Activated CD4-positive, alpha-beta memory T cell treated with anti-CD3 and anti-CD28 coated beads, Interleukin-2, amount 10 ng/mL, durations not matched to agents 7 days and 5 days (primary cell): ENCODE results near the gene OAT. TPM values are rescaled to one million over a fixed set of nuclear protein-coding genes. Genes with fewer than 3 reads are reported as not detected.

ENCODE experiments used
- CTCF ChIA-PET: fragments of 350-600 bp; sonication (Branson Sonifier 250); formaldehyde crosslinking; loops from one replicate; lab custom pipeline; 2021; ENCODE audit warnings: antibody characterized with exemption, inconsistent platforms; lab: Charles Lee
- POLR2A ChIA-PET: fragments of 350-600 bp; sonication (Branson Sonifier 250); formaldehyde crosslinking; loops from one replicate; lab custom pipeline; 2021; ENCODE audit warnings: antibody characterized with exemption; lab: Charles Lee
- DNase-seq: peaks from one replicate; pipeline ENCODE4 v3.0.0-alpha.2; 2020
- H3K27ac Mint-ChIP-seq: one replicate; pipeline ENCODE4 v1.8.0; 2021; ENCODE audit warnings: mild to moderate bottlenecking, mixed read lengths
- H3K27me3 Mint-ChIP-seq: one replicate; pipeline ENCODE4 v1.8.0; 2021; ENCODE audit warnings: mixed read lengths
- H3K36me3 Mint-ChIP-seq: one replicate; pipeline ENCODE4 v1.8.0; 2021; ENCODE audit warnings: low read depth, mixed read lengths
- H3K4me1 Mint-ChIP-seq: one replicate; pipeline ENCODE4 v1.8.0; 2021; ENCODE audit warnings: mixed read lengths
- H3K4me3 Mint-ChIP-seq: one replicate; pipeline ENCODE4 v1.8.0; 2021; ENCODE audit warnings: mild to moderate bottlenecking, mixed read lengths
- H3K9me3 Mint-ChIP-seq: one replicate; pipeline ENCODE4 v1.8.0; 2021; ENCODE audit warnings: mixed read lengths
- total RNA-seq, 2 experiments: library from RNA; stranded (reverse); gene quantifications; one replicate each; pipeline ENCODE4 v1.2.3, GENCODE V29; 2021

The OAT gene
- total RNA-seq, 2 experiments from 2014 or later: 20.7 to 21.3 TPM

DNA sequence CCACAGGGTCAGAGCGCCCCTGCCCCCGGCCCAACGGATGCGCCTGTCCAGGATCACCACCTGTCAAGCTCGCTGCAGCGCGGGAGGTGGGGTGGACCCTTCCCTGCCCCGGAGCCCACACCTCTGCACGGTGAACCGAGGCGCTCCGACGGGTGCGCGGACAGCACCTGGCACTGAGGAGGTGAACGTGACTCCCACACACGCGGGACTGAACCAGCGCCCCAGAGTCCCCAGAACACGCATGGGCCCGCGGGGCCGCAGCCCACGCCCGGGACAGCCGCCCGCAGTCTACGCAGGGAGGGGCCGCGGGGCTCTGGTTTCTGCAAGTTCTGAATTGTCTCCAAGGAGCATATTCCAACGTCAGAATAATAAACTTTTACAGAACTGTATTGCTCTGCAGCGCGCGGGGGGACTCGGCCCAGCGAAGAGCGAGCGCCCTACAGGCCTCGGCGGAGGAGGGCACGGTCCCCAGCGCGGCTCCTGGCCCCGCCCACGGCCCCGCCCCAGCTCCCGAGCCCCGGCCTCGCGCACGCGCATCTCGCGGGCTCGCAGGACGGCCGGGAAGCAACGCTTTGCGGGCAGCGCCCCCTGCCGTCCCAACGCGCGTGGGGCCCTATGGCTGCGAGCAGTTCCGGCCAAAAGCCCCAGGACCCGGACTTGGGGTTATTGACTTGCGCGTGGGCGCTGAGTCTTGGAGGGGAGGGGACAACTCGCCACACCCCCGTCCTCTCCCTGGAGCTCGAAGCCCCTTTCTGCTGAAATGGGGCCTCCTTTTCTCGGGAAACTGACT, 29.7 kb downstream of the OAT start:
- Mint-ChIP-seq H3K27ac (no peak overlapping the region), H3K4me1 (peaks cover 1% of the 10 kb centered on the region), H3K27me3 (no peaks in the 10 kb centered on the region), H3K36me3 (no peaks in the 10 kb centered on the region), H3K9me3 (no peaks in the 10 kb centered on the region), H3K4me3 (no peak overlapping the region)
- POLR2A ChIA-PET: interaction anchor here (1.6 kb wide), 1 partner anchor 394 kb away, joined by 5 read pairs; no protein-coding TSS in a partner anchor
- DNase-seq: peak; percentile 93
- CTCF ChIA-PET: interaction anchor here (0.6 to 4.6 kb wide), 68 partner anchors 8 to 806 kb away, joined by 3 to 164 read pairs (median 4); partner anchors contain the start of gene OAT

DNA sequence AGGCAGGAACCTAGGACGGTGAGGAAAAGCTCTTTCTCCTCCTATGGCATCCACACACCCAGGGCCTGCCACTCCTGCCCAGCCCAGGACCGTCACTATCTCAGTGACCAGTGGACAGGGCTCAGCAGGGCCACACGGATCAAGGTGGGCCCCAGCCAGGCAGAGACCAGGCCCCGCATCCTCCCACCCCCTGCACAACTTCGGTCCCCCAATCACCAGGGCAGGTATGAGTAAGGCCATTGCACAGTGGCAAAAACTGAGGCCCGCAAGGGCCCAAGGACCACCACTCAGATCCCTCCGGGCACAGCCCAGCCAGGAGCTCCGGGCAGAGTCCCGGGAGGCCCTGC, 30.3 kb downstream of the OAT start:
- ChIA-PET CTCF (interaction anchor here (0.8 to 4.6 kb wide), 9 partner anchors 12 to 407 kb away, joined by 3 to 164 read pairs (median 9); no protein-coding TSS in a partner anchor), POLR2A (interaction anchor here (1.6 kb wide), 1 partner anchor 394 kb away, joined by 5 read pairs; no protein-coding TSS in a partner anchor)
- Mint-ChIP-seq H3K36me3 (no peaks in the 10 kb centered on the region), H3K27me3 (peaks cover 1% of the 10 kb centered on the region), H3K4me1 (peaks cover 1% of the 10 kb centered on the region), H3K4me3 (no peak overlapping the region), H3K27ac (no peak overlapping the region), H3K9me3 (no peaks in the 10 kb centered on the region)
- no peak for DNase-seq

GRCh38 chr10:124387078-124387874, 31.4 kb downstream of the OAT start:
- DNase-seq: no peak
- peaks cover 4% of the 10 kb centered on the region for H3K27me3 Mint-ChIP-seq
- POLR2A ChIA-PET: no interaction called here
- H3K9me3 Mint-ChIP-seq: no peaks in the 10 kb centered on the region
- no peaks in the 10 kb centered on the region for H3K36me3 Mint-ChIP-seq
- H3K4me1 Mint-ChIP-seq: peaks cover 1% of the 10 kb centered on the region
- H3K4me3 Mint-ChIP-seq: no peak overlapping the region
- no peak overlapping the region for H3K27ac Mint-ChIP-seq
- CTCF ChIA-PET: interaction anchor here (0.8 to 4.6 kb wide), 3 partner anchors 16 to 392 kb away, joined by 3 to 164 read pairs (median 3); no protein-coding TSS in a partner anchor

GRCh38 chr10:124386186-124387077, 32.3 kb downstream of the OAT start:
- CTCF ChIA-PET: interaction anchor here (0.6 kb wide), 1 partner anchor 77 kb away, joined by 3 read pairs; no protein-coding TSS in a partner anchor

DNA sequence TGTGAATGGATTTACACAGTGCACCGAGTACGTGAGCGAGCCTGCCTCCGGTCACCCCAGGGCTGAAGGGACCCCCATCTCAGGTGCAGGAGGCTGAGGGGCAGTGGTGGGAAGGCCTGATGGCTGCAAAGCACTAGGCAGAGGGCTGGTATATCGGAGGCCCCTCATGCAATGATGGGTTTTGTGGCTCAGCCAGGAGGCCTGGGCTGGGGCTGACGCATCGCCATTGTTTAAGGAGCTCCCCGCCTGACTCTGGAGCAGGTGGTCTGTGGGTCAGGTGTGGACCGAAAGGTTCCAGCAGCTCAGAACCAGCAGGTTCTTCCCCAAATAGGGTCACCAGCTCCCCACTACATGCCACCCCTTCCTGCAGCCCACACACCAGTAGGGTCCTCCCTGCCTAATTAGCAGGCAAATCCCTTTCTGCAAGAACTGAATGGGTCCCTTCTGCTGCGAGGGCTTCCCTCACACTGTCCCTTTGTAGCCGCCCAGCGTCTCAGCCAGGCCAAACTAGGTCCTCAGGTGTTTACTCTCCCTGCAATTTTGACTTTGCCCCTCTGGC, 33.0 kb downstream of the OAT start:
- H3K27me3 Mint-ChIP-seq: peaks cover 14% of the 10 kb centered on the region
- peaks cover 1% of the 10 kb centered on the region for H3K4me1 Mint-ChIP-seq
- no peaks in the 10 kb centered on the region for H3K9me3 Mint-ChIP-seq
- POLR2A ChIA-PET: no interaction called here
- CTCF ChIA-PET: interaction anchor here (0.6 kb wide), 1 partner anchor 78 kb away, joined by 3 read pairs; no protein-coding TSS in a partner anchor
- H3K27ac Mint-ChIP-seq: no peak overlapping the region
- H3K4me3 Mint-ChIP-seq: no peak overlapping the region
- no peaks in the 10 kb centered on the region for H3K36me3 Mint-ChIP-seq
- no peak for DNase-seq

More at GRCh38 chr10:124386186-124387077, 32.3 kb downstream of the OAT start:
- DNase-seq: no peak
- Mint-ChIP-seq H3K4me3 (no peak overlapping the region), H3K27ac (no peak overlapping the region), H3K27me3 (peaks cover 7% of the 10 kb centered on the region), H3K9me3 (no peaks in the 10 kb centered on the region), H3K36me3 (no peaks in the 10 kb centered on the region), H3K4me1 (peaks cover 1% of the 10 kb centered on the region)
- POLR2A ChIA-PET: no interaction called here

- H3K27ac Mint-ChIP-seq: no peak overlapping the region
- no peaks in the 10 kb centered on the region for H3K9me3 Mint-ChIP-seq
- peaks cover 1% of the 10 kb centered on the region for H3K4me1 Mint-ChIP-seq
- no peak overlapping the region for H3K4me3 Mint-ChIP-seq
- ChIA-PET CTCF (no interaction called here), POLR2A (no interaction called here)
- peaks cover 23% of the 10 kb centered on the region for H3K27me3 Mint-ChIP-seq
- no peak for DNase-seq
- no peaks in the 10 kb centered on the region for H3K36me3 Mint-ChIP-seq
Observed at GRCh38 chr10:124384591-124385190, 34.0 kb downstream of the OAT start.

GRCh38 chr10:124384172-124384571, 34.6 kb downstream of the OAT start:
- H3K36me3 Mint-ChIP-seq: no peaks in the 10 kb centered on the region
- H3K27me3 Mint-ChIP-seq: peaks cover 23% of the 10 kb centered on the region
- no peaks in the 10 kb centered on the region for H3K4me1 Mint-ChIP-seq
- H3K27ac Mint-ChIP-seq: no peak overlapping the region
- no peak overlapping the region for H3K4me3 Mint-ChIP-seq
- ChIA-PET CTCF (no interaction called here), POLR2A (no interaction called here)
- no peak for DNase-seq
- H3K9me3 Mint-ChIP-seq: no peaks in the 10 kb centered on the region

DNA sequence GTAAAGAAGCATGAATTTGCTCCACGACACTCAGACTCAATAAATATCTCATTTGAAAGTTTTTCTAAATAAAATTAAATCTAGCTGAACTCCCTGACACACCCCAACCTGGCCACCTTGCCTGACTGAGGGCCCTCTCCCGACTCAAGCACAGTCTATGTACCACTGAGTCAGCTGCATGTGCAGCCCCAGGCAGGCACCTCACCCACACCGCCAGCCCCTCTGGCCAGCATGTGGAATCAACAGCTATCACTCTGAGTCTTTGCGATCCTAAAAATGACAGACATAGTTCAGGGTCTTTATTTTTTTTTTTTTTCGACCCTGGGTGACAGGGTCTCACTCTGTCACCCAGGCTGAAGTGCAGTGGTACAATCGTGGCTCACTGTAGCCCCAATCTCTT, 35.2 kb downstream of the OAT start:
- ChIA-PET POLR2A (no interaction called here), CTCF (no interaction called here)
- H3K4me1 Mint-ChIP-seq: no peaks in the 10 kb centered on the region
- peaks cover 23% of the 10 kb centered on the region for H3K27me3 Mint-ChIP-seq
- no peaks in the 10 kb centered on the region for H3K9me3 Mint-ChIP-seq
- H3K27ac Mint-ChIP-seq: no peak overlapping the region
- DNase-seq: no peak
- no peaks in the 10 kb centered on the region for H3K36me3 Mint-ChIP-seq
- H3K4me3 Mint-ChIP-seq: no peak overlapping the region

DNA sequence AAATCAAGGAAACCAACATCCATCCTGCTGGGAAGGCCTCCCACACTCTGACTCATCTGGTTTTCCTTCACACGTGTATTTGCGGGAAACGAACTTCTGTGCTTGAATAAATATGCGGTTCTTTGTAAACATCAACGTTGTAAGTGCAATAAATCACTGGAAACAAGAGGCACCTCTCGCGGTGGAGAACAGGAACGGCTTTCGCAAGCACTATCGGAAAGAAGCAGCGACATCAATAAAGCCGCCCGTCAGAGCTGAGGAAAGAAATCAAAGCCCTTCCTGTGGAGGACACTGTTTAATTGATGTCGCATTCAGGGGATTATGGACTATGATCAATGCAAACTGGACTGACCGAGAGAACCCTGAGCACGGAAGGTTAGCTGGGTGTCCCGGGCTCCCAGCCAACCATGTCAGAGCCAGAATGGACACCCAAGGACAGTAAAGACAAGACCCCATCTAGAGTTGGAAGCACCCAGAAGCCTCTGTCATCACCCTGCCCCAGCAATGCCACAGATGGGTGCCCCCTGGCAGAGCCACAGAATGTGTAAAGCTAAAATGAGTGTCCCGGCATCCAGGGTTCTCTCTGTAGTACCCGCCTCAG, 37.6 kb downstream of the OAT start:
- CTCF ChIA-PET: interaction anchor here (0.9 to 2.3 kb wide), 4 partner anchors 8 to 386 kb away, joined by 3 to 21 read pairs (median 4); no protein-coding TSS in a partner anchor
- POLR2A ChIA-PET: no interaction called here
- no peak overlapping the region for H3K27ac Mint-ChIP-seq

DNA sequence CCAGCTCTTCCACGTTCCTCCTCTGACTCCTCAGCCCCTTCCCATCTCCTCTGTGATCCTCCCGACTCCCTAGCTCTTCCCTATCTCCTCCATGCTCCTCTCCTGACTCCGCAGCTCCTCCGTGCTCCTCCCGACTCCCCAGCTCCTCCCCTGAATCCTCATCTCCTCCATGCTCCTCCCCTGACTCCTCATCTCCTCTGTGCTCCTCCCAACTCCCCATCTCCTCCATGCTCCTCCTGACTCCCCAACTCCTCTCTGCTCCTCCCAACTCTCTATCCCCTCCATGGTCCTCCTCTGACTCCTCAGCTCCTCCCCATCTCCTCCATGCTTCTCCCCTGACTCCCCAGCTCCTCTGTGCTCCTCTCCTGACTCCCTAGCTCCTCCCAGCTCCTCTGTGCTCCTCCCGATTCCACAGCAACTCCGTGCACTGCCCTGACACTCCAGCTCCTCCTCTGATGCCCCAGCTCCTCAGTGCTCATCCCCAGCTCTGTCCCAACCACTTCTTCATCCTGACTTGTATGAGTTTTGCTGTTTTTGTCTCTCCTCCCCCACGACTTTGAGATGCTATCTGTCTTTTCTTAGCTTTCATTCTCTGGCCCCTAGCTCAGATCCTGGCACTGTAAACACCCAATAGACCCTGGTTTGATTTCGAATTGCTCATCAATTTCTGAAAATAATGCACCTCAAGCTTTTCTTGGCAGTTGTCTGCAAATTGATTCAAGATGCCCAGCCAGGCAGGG, 38.3 kb downstream of the OAT start:
- H3K27me3 Mint-ChIP-seq: peaks cover 26% of the 10 kb centered on the region
- no peak overlapping the region for H3K4me3 Mint-ChIP-seq
- ChIA-PET POLR2A (no interaction called here), CTCF (interaction anchor here (0.9 to 2.3 kb wide), 3 partner anchors 9 to 386 kb away, joined by 3 to 21 read pairs (median 3); no protein-coding TSS in a partner anchor)
- H3K36me3 Mint-ChIP-seq: no peaks in the 10 kb centered on the region
- no peaks in the 10 kb centered on the region for H3K9me3 Mint-ChIP-seq
- no peak overlapping the region for H3K27ac Mint-ChIP-seq
- DNase-seq: no peak
- H3K4me1 Mint-ChIP-seq: no peaks in the 10 kb centered on the region

More for the DNA sequence above, 37.6 kb downstream of the OAT start:
- Mint-ChIP-seq H3K27me3 (peaks cover 26% of the 10 kb centered on the region), H3K4me1 (no peaks in the 10 kb centered on the region), H3K36me3 (no peaks in the 10 kb centered on the region), H3K9me3 (no peaks in the 10 kb centered on the region), H3K4me3 (no peak overlapping the region)
- no peak for DNase-seq

- Mint-ChIP-seq H3K4me3 (no peak overlapping the region), H3K36me3 (no peaks in the 10 kb centered on the region), H3K27me3 (peaks cover 26% of the 10 kb centered on the region), H3K4me1 (no peaks in the 10 kb centered on the region), H3K27ac (no peak overlapping the region), H3K9me3 (no peaks in the 10 kb centered on the region)
- DNase-seq: no peak
- ChIA-PET POLR2A (no interaction called here), CTCF (interaction anchor here (0.6 to 2.3 kb wide), 2 partner anchors 10 to 700 kb away, joined by 3 to 21 read pairs; no protein-coding TSS in a partner anchor)
Observed at GRCh38 chr10:124379609-124380193, 39.0 kb downstream of the OAT start.
